KMS-11 (cell line): ENCODE data around the gene IRF6.

Experiments
- H2AFZ ChIP-seq: fragments of 200-600 bp; sonication (generic); 2 replicates; pipeline ENCODE4 v1.6.1; 2016; ENCODE audit warnings: antibody characterized with exemption, mixed run types, low read depth
- H3K27ac ChIP-seq: fragments of 200-600 bp; sonication (generic); 2 replicates; pipeline ENCODE4 v1.6.1; 2016; ENCODE audit warnings: mild to moderate bottlenecking, mixed run types
- H3K27me3 ChIP-seq: fragments of 200-600 bp; sonication (generic); 2 replicates; pipeline ENCODE4 v1.6.1; 2017; ENCODE audit warnings: mild to moderate bottlenecking, low read depth, mixed run types, moderate library complexity; ENCODE audit not compliant: insufficient read depth
- H3K36me3 ChIP-seq: fragments of 200-600 bp; sonication (generic); 2 replicates; pipeline ENCODE4 v1.6.1; 2017; ENCODE audit warnings: mild to moderate bottlenecking, mixed run types; ENCODE audit not compliant: insufficient read depth
- H3K4me1 ChIP-seq: fragments of 200-600 bp; sonication (generic); 2 replicates; pipeline ENCODE4 v1.6.1; 2016; ENCODE audit warnings: mild to moderate bottlenecking, low read depth, mixed run types; ENCODE audit not compliant: poor library complexity, severe bottlenecking
- H3K4me2 ChIP-seq: fragments of 200-600 bp; sonication (generic); 2 replicates; pipeline ENCODE4 v1.7.0; 2016; ENCODE audit warnings: mild to moderate bottlenecking, mixed run types
- H3K4me3 ChIP-seq: fragments of 200-600 bp; sonication (generic); IDR thresholded peaks from 2 replicates; pipeline ENCODE4 v1.6.1; 2017; ENCODE audit warnings: low read depth, low read length, mixed read lengths; ENCODE audit not compliant: insufficient read depth
- H3K79me2 ChIP-seq: fragments of 200-600 bp; sonication (generic); 2 replicates; pipeline ENCODE4 v1.6.1; 2016; ENCODE audit warnings: low read depth, mixed run types; ENCODE audit not compliant: insufficient read depth
- H3K9ac ChIP-seq: fragments of 200-600 bp; sonication (generic); 2 replicates; pipeline ENCODE4 v1.6.1; 2016; ENCODE audit warnings: mild to moderate bottlenecking, mixed run types
- H4K20me1 ChIP-seq: fragments of 200-600 bp; sonication (generic); 2 replicates; pipeline ENCODE4 v1.6.1; 2016; ENCODE audit warnings: mild to moderate bottlenecking, mixed run types; ENCODE audit not compliant: insufficient read depth
- CTCF ChIP-seq: fragments of 200-600 bp; sonication (generic); conservative IDR thresholded peaks from 2 replicates; pipeline ENCODE4 v1.6.1; 2017; ENCODE audit warnings: low read depth, mild to moderate bottlenecking, antibody characterized with exemption, low read length, moderate library complexity, mixed read lengths

Gene IRF6

GRCh38 chr1:209786146-209786545, 19.8 kb downstream of the IRF6 start:
- Histone ChIP-seq H3K27me3 (no peaks in the 10 kb centered on the region), H3K4me2 (no peak overlapping the region), H4K20me1 (no peaks in the 10 kb centered on the region), H3K36me3 (no peaks in the 10 kb centered on the region), H2AFZ (no peak overlapping the region), H3K4me1 (peaks cover 14% of the 10 kb centered on the region), H3K4me3 (no peak overlapping the region), H3K9ac (no peak overlapping the region), H3K27ac (no peak overlapping the region), H3K79me2 (peaks cover 9% of the 10 kb centered on the region; the same call in 1 of the 2 replicates)
- TF ChIP-seq CTCF, result no peak

GRCh38 chr1:209785592-209785991, 20.4 kb downstream of the IRF6 start:
- TF ChIP-seq CTCF, result no peak
- Histone ChIP-seq H3K4me3 (no peak overlapping the region), H3K27ac (no peak overlapping the region), H3K9ac (no peak overlapping the region), H3K4me2 (no peak overlapping the region), H3K4me1 (peaks cover 14% of the 10 kb centered on the region), H4K20me1 (no peaks in the 10 kb centered on the region), H2AFZ (peak overlapping the region; percentile 87), H3K79me2 (peaks cover 9% of the 10 kb centered on the region; the same call in 1 of the 2 replicates), H3K36me3 (no peaks in the 10 kb centered on the region), H3K27me3 (no peaks in the 10 kb centered on the region)

GRCh38 chr1:209784265-209785169, 21.4 kb downstream of the IRF6 start, which contains the start of gene C1orf74:
TSS of gene C1orf74 (minus strand) at chr1:209784559. CDS start at chr1:209783634, 925 bp downstream.
- Histone ChIP-seq H4K20me1 (no peaks in the 10 kb centered on the region), H3K4me1 (peaks cover 21% of the 10 kb centered on the region), H3K27ac (peak within 1 kb of the TSS; percentile 66), H3K4me3 (peak within 1 kb of the TSS; percentile 99), H3K9ac (peak within 1 kb of the TSS; percentile 63), H2AFZ (peak within 1 kb of the TSS; percentile 87), H3K27me3 (no peaks in the 10 kb centered on the region), H3K79me2 (peaks cover 9% of the 10 kb centered on the region; the same call in 1 of the 2 replicates), H3K4me2 (peak within 1 kb of the TSS; percentile 75), H3K36me3 (no peaks in the 10 kb centered on the region)
- no peak for TF ChIP-seq CTCF

GRCh38 chr1:209783386-209783785, 22.6 kb downstream of the IRF6 start:
- Histone ChIP-seq H3K9ac (no peak overlapping the region; the same call in 1 of the 2 replicates), H3K4me3 (peak overlapping the region; percentile 99)

More at GRCh38 chr1:209783386-209783785, 22.6 kb downstream of the IRF6 start:
- Histone ChIP-seq H3K27ac (no peak overlapping the region), H2AFZ (no peak overlapping the region), H3K27me3 (no peaks in the 10 kb centered on the region), H3K4me2 (peak overlapping the region; percentile 75; the same call in 1 of the 2 replicates), H3K4me1 (peaks cover 21% of the 10 kb centered on the region), H4K20me1 (no peaks in the 10 kb centered on the region), H3K36me3 (no peaks in the 10 kb centered on the region), H3K79me2 (peaks cover 9% of the 10 kb centered on the region; the same call in 1 of the 2 replicates)
- no peak for TF ChIP-seq CTCF
